Kidney (tissue), 14 donors: Measurements from ENCODE around the gene RNPEP. TPM values are rescaled to one million over a fixed set of nuclear protein-coding genes. Genes with fewer than 3 reads are reported as not detected.
A peak's percentile ranks its signal among the peaks of the same experiment; 100 is the strongest.

Source experiments
- DNase-seq, 5 donors: peaks; one replicate each; pipeline ENCODE4 v3.0.0-alpha.2; 2013 to 2020
- FAIRE-seq: peaks from 2 replicates; lab custom pipeline; 2012; peaks lifted over from hg19 to GRCh38; lab: Jason Lieb, UNC
- H3K27ac ChIP-seq, 2 donors: one replicate each; pipeline ENCODE4 v1.7.0; 2013; ENCODE audit warnings: low read depth in 2 of 2, low read length in 2 of 2, inconsistent platforms in 1 of 2
- H3K27me3 ChIP-seq: one replicate; pipeline ENCODE4 v1.7.1; 2013; ENCODE audit warnings: low read length, inconsistent platforms; ENCODE audit not compliant: control insufficient read depth, insufficient read depth
- H3K36me3 ChIP-seq, 3 donors: one replicate each; pipeline versions ENCODE4 v1.7.0 to v1.7.1; 2013; ENCODE audit warnings: low read length in 3 of 3, control low read depth in 1 of 3, inconsistent platforms in 1 of 3; ENCODE audit not compliant: insufficient read depth in 3 of 3, control insufficient read depth in 2 of 3
- H3K4me1 ChIP-seq, 3 donors: one replicate each; pipeline versions ENCODE4 v1.7.0 to v1.7.1; 2013; ENCODE audit warnings: low read length in 3 of 3, inconsistent platforms in 1 of 3, low read depth in 1 of 3; ENCODE audit not compliant: control insufficient read depth in 2 of 3, insufficient read depth in 2 of 3
- H3K4me3 ChIP-seq, 3 donors: one replicate each; pipeline versions ENCODE4 v1.7.0 to v1.8.1; 2013; ENCODE audit warnings: low read length in 3 of 3, control low read depth in 1 of 3, inconsistent platforms in 1 of 3
- H3K9ac ChIP-seq, 3 donors: one replicate each; pipeline versions ENCODE4 v1.7.0 to v1.7.1; 2013; ENCODE audit warnings: low read length in 3 of 3, control low read depth in 1 of 3, inconsistent platforms in 1 of 3
- H3K9me3 ChIP-seq, 3 donors: one replicate each; pipeline versions ENCODE4 v1.7.0 to v1.7.1; 2013; ENCODE audit warnings: low read length in 3 of 3, control low read depth in 1 of 3, inconsistent platforms in 1 of 3; ENCODE audit not compliant: control insufficient read depth in 2 of 3, insufficient read depth in 1 of 3
- intact Hi-C: fragments of 100-400 bp; cut with DNase I; formaldehyde crosslinking; loops from one replicate; pipeline ENCODE4 v1.11.1; 2022
- polyA plus RNA-seq: library from polyadenylated mRNA; stranded (reverse); fragments of 350-450 nt; fragmentation: Illumina TruSeq; extraction: RNeasy Lipid Tissue Mini Kit (QIAGEN cat#74804); gene quantifications from one replicate; pipeline ENCODE4 v1.2.3, GENCODE V29; 2014; ENCODE audit warnings: low read depth, low replicate concordance; ENCODE audit not compliant: insufficient read depth
- total RNA-seq: library from RNA; stranded (reverse); fragmentation: NEBNext Ultra II Directional; extraction: Animal tissue kit (Norgen Biotek cat#: 25700); gene quantifications from one replicate; pipeline ENCODE4 v1.2.1, GENCODE V29; 2021
- TF ChIP-seq, protein P1 (sequence below): IDR thresholded peaks from 3 replicates; pipeline ENCODE4 v1.5.1; 2012; ENCODE audit warnings: mild to moderate bottlenecking, moderate library complexity, borderline replicate concordance; ENCODE audit not compliant: insufficient read depth; ENCODE audit errors: extremely low read depth
- donor health status: control.
- donor health status: control.
- donor health status: control.
- donor health status: control.
- donor health status: control.
- donor health status: DM: yes; HTN: yes; CAD: no.
- donor health status: Normal renal cell carcinoma (clear cell type).

The RNPEP gene
- total and polyA plus RNA-seq, 2 donors from 2014 or later, result 48.7 to 54.6 TPM

DNA sequence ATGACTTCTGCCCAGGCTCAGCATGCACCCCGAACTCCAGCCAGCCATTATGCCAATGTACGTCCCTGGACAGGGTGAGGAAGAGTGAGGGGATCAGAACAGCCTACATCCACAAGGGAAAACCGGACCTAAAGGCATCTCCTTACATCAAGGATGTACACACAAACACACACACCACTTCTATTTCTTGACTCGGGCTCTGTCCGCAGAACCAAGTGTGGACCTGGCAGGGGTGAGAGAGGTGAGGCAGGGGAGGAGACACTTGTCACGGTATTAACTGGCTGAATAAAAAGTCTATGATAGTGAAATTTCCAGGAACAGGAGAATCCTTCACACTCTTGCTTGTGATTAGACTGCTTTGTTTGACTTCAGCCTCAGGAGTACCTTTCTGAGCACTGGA, 38.4 kb upstream of the RNPEP start:
- H3K4me3 ChIP-seq, result peak overlapping the region in 2 of 3 donors; percentile 26 to 71
- TF ChIP-seq, protein P1, sequence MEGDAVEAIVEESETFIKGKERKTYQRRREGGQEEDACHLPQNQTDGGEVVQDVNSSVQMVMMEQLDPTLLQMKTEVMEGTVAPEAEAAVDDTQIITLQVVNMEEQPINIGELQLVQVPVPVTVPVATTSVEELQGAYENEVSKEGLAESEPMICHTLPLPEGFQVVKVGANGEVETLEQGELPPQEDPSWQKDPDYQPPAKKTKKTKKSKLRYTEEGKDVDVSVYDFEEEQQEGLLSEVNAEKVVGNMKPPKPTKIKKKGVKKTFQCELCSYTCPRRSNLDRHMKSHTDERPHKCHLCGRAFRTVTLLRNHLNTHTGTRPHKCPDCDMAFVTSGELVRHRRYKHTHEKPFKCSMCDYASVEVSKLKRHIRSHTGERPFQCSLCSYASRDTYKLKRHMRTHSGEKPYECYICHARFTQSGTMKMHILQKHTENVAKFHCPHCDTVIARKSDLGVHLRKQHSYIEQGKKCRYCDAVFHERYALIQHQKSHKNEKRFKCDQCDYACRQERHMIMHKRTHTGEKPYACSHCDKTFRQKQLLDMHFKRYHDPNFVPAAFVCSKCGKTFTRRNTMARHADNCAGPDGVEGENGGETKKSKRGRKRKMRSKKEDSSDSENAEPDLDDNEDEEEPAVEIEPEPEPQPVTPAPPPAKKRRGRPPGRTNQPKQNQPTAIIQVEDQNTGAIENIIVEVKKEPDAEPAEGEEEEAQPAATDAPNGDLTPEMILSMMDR, result no peak
- no peaks in the 10 kb centered on the region for H3K27me3 ChIP-seq
- H3K27ac ChIP-seq, result no peak overlapping the region
- no peaks in the 10 kb centered on the region for H3K36me3 ChIP-seq
- no peaks in the 10 kb centered on the region for H3K9me3 ChIP-seq
- H3K4me1 ChIP-seq, result peaks cover 0 to 10% (median 9%) of the 10 kb centered on the region in 3 donors
- intact Hi-C loops, result no loop called here
- FAIRE-seq, result no peak
- no peak overlapping the region for H3K9ac ChIP-seq
- no peak for DNase-seq

GRCh38 chr1:201944639-201945038, 37.8 kb upstream of the RNPEP start:
- no peak overlapping the region for H3K27ac ChIP-seq
- no peaks in the 10 kb centered on the region for H3K9me3 ChIP-seq
- TF ChIP-seq, protein P1, result no peak
- H3K4me1 ChIP-seq, result peaks cover 0 to 10% (median 9%) of the 10 kb centered on the region in 3 donors
- H3K27me3 ChIP-seq, result no peaks in the 10 kb centered on the region
- no peak overlapping the region for H3K9ac ChIP-seq
- FAIRE-seq (no peak), DNase-seq (no peak)
- H3K4me3 ChIP-seq, result peak overlapping the region in 2 of 3 donors; percentile 55 to 71
- intact Hi-C loops, result no loop called here
- H3K36me3 ChIP-seq, result no peaks in the 10 kb centered on the region

DNA sequence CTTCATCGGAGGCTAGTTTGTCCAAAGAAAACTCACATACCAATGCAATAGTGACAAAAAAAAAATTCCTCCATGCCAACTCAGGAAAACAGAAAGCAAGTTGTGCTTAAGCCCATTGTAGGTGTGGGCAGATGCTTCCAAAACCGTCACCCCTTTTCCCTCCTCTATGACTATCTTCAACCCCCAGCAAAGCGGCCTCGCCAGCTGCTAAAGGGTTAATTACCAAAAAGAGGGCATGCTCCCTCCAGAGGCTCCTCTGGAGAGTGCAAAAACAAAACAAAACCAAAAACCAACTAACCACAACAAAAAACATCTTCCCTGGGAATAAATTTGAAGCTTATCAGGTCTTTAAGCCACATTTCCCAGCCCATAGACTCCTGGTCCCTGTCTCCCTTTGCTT, 37.3 kb upstream of the RNPEP start:
- Histone ChIP-seq H3K4me1 (peaks cover 0 to 10% (median 9%) of the 10 kb centered on the region in 3 donors), H3K4me3 (peak overlapping the region in 2 of 3 donors; percentile 55 to 71), H3K27me3 (no peaks in the 10 kb centered on the region), H3K9ac (peak overlapping the region in 1 of 3 donors; percentile 34), H3K36me3 (no peaks in the 10 kb centered on the region), H3K27ac (peak overlapping the region in 1 of 2 donors; percentile 32), H3K9me3 (no peaks in the 10 kb centered on the region)
- FAIRE-seq, result no peak
- intact Hi-C loops, result no loop called here
- DNase-seq, result peak in 1 of 5 donors; percentile 19
- TF ChIP-seq, protein P1, result no peak

DNA sequence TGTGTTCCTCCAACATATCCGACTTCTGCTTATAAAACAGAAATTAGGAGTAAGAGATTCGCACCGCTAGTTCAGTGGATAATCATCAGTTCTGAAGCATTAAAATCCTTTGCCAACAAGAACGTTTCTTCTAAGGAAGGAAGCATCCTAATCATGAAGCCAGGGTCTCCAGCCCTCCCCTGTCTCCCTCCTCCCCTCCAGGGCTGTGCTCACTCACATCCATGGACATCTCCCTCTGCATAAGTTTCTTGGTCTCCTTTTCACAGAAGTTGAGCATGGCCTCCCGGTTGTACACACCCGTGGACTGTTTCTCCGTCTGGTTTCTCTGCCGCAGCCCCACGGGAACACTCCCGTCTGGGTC, 36.6 kb upstream of the RNPEP start:
- intact Hi-C loops, result no loop called here
- peak overlapping the region; percentile 0 to 62 (median 10) for H3K9ac ChIP-seq
- no peak for DNase-seq
- H3K27ac ChIP-seq, result no peak overlapping the region
- H3K36me3 ChIP-seq, result no peaks in the 10 kb centered on the region
- H3K27me3 ChIP-seq, result no peaks in the 10 kb centered on the region
- no peak for FAIRE-seq
- H3K4me1 ChIP-seq, result peaks cover 0 to 10% (median 9%) of the 10 kb centered on the region in 3 donors
- peak overlapping the region; percentile 18 to 71 (median 55) for H3K4me3 ChIP-seq
- H3K9me3 ChIP-seq, result no peaks in the 10 kb centered on the region
- TF ChIP-seq, protein P1, result no peak
